ENCODE data around the gene TRHDE.

The TRHDE gene

GRCh38 chr12:72323881-72324280, 51.7 kb downstream of the TRHDE start:
- no peak for DNase-seq

GRCh38 chr12:72330301-72330700, 58.1 kb downstream of the TRHDE start:
- DNase-seq: peak; percentile 51

- no peak for DNase-seq
These were observed 58.6 kb downstream of the TRHDE start for GRCh38 chr12:72330784-72331183.

- DNase-seq: no peak
These were observed 65.2 kb downstream of the TRHDE start for GRCh38 chr12:72337382-72337781.

- DNase-seq: no peak
These were observed 65.8 kb downstream of the TRHDE start for GRCh38 chr12:72337946-72338345.

- no peak for DNase-seq
These were observed 66.3 kb downstream of the TRHDE start for GRCh38 chr12:72338437-72338836.

GRCh38 chr12:72346363-72346944, 74.3 kb downstream of the TRHDE start:
- peak; percentile 64 for DNase-seq

GRCh38 chr12:72349491-72349890, 77.3 kb downstream of the TRHDE start:
- DNase-seq: no peak

- no peak for DNase-seq
These were observed 87.2 kb downstream of the TRHDE start for GRCh38 chr12:72359416-72359815.

GRCh38 chr12:72365151-72365550, 93.0 kb downstream of the TRHDE start:
- no peak for DNase-seq

- no peak for DNase-seq
These were observed 94.1 kb downstream of the TRHDE start for GRCh38 chr12:72366255-72366654.

- DNase-seq: no peak
These were observed 96.1 kb downstream of the TRHDE start for GRCh38 chr12:72368298-72368697.

- DNase-seq: no peak
These were observed 96.7 kb downstream of the TRHDE start for GRCh38 chr12:72368719-72369422.

GRCh38 chr12:72369423-72369959, 97.3 kb downstream of the TRHDE start:
- DNase-seq: no peak

- DNase-seq: no peak
These were observed 108.3 kb downstream of the TRHDE start for GRCh38 chr12:72380441-72380840.

GRCh38 chr12:72388322-72388721, 116.2 kb downstream of the TRHDE start:
- DNase-seq: no peak

GRCh38 chr12:72390146-72390545, 118.0 kb downstream of the TRHDE start:
- DNase-seq: no peak

- DNase-seq: no peak
These were observed 133.9 kb downstream of the TRHDE start for GRCh38 chr12:72406111-72406510.

GRCh38 chr12:72432037-72432604, 160.0 kb downstream of the TRHDE start:
- no peak for DNase-seq

GRCh38 chr12:72433298-72433697, 161.1 kb downstream of the TRHDE start:
- DNase-seq: no peak

GRCh38 chr12:72434999-72435398, 162.8 kb downstream of the TRHDE start:
- no peak for DNase-seq

- DNase-seq: no peak
These were observed 170.0 kb downstream of the TRHDE start for GRCh38 chr12:72442217-72442616.

- no peak for DNase-seq
These were observed 172.0 kb downstream of the TRHDE start for GRCh38 chr12:72444125-72444524.

- DNase-seq: no peak
These were observed 172.4 kb downstream of the TRHDE start for GRCh38 chr12:72444566-72444965.

Data from right forelimb (tissue), 1 donor.